HG03442 (cell line): Measurements from ENCODE around the gene RIC8B.
A peak's percentile ranks its signal among the peaks of the same experiment; 100 is the strongest.
"Not testable (repeated sequence)": the region's sequence is repeated elsewhere in the genome, so short reads cannot be mapped to it uniquely, and the experiment has no call there.

Experiments
- ATAC-seq: cut with Tn5 transposase; IDR thresholded peaks from one replicate; pipeline ENCODE4 v1.9.1; 2021; ENCODE audit warnings: mild to moderate bottlenecking, moderate library complexity; ENCODE audit not compliant: unreplicated experiment

RIC8B gene

DNA sequence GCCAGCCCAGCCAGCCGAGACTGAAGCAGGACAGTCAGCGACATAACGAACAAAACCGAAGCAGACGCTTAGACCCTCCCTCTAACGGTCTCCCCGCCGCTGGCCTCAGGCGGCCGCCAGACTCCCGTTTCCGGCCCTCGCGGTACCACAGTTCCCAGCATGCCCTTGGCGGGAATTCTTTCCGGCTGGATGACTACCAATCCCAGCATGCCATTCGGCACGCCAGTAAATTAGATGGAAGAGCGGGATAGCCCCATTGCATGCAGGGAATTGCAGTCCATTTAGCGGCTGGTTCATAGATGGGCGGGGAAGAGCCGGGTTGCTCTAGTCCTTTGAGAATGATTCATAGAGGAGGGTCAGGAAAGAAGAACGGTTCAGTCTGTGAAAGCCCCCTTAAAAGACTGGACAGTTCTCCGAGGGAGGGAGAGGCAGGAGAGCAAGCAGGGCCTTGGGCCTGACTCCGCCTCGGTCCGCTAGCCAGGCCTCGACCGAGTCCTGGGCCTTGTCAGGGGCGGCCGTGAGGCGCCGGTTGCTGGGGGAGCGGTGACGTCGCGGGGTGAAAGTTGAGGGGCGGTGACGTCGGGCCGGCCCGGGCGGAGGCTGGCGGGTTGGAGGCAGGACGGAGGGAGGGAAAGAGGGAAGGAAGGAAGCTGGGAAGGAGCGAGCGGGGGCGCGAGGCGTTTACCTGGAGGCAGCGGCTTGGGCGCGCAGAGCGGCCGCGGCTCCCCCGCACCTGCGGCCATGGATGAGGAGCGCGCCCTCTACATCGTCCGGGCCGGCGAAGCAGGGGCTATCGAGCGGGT is at the start of gene RIC8B:
Gene RIC8B, plus strand, starts transcription at position 678 of the 803 bp plus-strand sequence. Its CDS starts 64 bp downstream, at position 742.
- peak; percentile 89 for ATAC-seq

- ATAC-seq, result no peak
These were observed 49.5 kb upstream of the RIC8B start for GRCh38 chr12:106724934-106725333.

GRCh38 chr12:106726603-106727202 is 47.8 kb upstream of the RIC8B start:
- ATAC-seq, result not testable (repeated sequence)

- no peak for ATAC-seq
These were observed 44.9 kb upstream of the RIC8B start for GRCh38 chr12:106729611-106730010.

DNA sequence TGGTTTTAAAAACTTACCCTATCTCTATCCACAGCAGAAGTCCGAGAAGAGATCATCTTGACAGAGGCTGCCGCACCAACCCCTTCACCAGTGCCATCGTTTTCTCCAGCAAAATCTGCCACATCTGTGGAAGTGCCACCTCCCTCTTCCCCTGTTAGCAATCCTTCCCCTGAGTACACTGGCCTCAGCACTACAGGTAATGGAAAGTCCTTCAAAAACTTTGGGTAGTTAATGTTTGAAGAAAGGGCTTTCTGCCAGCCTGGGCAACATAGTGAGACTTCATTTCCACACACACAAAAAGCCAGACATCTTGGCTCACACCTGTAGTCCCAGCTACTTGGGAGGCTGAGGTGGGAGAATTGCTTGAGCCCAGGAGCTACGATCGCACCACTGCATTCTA is 41.6 kb upstream of the RIC8B start:
- no peak for ATAC-seq

GRCh38 chr12:106733660-106734059 is 40.8 kb upstream of the RIC8B start:
- ATAC-seq, result no peak

DNA sequence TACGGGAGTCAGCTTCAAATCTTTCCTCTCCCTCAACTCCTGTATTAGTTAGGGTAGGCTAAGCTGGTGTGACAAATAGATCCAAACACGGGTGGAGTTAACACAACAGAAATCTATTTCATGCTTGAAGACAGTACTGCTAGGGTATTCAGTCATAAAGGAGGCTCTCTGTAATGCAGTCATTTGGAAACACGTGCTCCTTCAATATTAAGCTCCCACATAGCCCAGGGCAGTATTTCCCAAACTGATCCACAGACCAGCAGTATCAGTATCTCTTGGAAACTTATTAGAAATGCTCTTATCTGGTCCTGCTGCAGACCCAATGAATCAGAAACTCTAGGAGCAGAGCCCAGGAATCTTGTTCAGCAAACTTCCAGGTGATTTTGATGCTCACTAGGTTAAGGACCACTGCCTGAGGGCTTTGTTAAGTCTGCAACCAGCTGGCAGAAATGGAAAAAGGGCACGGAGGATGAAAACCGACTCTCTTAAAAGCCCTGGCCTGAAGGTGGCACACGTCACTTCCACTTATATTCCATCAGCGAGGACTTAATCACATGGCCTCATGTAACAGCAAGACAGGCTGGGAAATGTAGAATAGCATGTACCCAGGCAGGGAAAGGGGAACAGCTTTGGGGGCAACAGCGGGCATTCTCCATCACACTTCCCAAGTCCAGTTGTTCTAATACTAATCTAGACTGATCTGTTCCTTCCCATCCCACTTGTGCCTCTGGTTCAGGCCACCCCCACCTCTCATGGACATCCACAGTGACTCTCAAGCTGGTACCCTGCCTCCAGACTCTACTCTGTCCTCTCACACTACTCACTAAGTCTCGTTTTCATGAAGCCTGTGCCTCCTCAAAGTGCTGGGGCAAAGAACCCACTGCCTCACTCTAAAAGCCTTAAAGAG is 38.2 kb upstream of the RIC8B start:
- no peak for ATAC-seq

GRCh38 chr12:106739318-106739717 is 35.2 kb upstream of the RIC8B start:
- ATAC-seq, result no peak

GRCh38 chr12:106739815-106740530 is 34.5 kb upstream of the RIC8B start:
- ATAC-seq, result no peak

DNA sequence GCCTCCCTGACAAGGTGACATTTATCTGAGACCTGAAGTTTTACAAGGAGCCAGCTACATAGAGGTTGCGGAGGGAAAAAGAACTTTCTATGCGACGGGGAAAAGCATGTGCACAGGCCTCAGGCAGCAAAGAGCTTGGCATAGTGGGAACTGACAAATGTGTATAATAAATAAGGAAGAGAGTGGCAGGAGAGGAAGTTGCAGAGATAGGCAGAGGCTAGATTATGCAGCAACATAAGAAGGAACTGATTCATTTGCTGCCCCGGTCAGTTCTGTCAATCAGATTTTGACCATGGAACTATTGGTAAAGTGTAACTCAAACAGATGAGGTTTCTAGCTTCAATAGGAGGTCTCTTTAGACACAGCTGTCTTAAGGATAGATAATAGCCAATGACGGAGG is 33.7 kb upstream of the RIC8B start:
- no peak for ATAC-seq

GRCh38 chr12:106741247-106741646 is 33.2 kb upstream of the RIC8B start:
- no peak for ATAC-seq

DNA sequence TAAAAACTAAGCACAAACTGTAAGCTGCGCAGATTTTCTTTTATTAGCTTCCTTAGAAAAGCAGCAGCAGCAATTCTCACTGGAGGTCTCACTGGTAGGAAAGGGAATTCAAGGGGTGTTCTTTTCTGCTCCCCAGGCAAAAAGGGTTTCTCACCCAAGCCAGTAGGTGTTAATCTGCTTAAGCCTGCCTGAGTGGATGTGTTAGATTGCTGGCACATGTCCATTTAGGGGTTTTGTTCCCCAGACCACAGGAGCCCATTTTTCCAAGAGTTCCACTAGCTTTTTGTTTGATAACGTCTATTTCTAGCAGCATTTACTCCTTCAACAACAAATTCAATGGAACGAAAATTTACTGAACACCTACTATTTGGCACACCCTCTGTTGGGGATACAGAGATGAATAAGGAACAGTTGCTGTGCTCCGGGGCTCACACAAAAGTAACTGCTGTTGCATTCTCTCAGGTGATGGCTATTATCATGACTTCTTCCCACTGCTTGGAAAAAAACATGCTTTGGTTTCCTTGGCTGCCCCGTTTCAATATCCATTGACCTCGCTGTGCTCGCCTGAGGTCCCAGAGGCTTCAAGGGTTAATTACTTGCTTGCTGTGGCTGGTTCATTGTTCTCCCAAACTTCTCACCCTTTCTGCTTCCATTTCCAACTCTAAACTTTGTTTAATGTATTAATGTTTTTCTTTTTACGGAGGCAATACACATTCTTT is 31.1 kb upstream of the RIC8B start:
- ATAC-seq, result no peak

DNA sequence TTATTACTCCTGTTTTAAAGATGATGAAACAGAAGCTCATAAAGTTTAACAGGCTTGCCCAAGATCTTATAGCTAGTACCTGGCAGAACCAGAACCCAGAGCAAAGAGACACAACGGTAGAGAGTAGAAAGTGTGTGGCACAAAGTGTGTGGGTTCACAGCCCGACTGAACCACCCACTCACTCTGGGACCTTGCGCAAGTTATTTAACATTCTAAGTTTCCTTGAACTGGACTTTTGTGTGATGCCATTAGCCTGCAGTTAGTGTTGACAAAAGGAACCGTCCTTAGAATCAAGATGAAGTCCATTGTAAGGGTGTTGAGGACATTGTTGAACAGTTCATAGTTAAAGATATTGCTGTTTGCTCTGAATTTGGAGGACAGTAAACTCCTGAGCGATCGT is 29.9 kb upstream of the RIC8B start:
- ATAC-seq, result no peak

DNA sequence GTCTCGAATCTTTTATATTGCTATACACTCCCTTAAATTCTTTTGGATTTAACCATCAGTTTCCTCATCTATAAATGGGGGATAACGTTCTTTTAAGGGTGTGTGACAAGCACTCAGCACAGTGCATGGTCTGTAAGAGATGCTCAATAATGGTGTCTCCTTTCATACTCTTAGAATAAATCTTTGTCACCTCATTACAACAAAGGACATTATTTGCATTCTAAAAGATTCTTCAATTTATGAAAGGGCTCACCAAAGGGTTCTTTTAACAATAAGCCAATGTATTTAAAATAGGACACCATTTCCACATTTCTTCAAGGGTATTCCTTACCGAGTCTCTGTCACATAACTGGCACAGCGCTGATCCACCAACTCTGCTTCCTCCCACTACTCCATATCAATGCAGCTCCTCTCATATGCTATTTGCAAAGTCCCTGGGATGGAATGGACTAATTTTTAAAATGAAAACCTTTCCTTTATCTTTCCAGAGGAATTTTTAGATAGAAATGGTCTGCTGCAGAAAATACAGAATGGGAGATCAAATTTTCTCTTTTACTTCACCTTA is 29.2 kb upstream of the RIC8B start:
- no peak for ATAC-seq

GRCh38 chr12:106747973-106748436 is 26.5 kb upstream of the RIC8B start:
- no peak for ATAC-seq

GRCh38 chr12:106750524-106750923 is 24.0 kb upstream of the RIC8B start:
- ATAC-seq, result no peak

DNA sequence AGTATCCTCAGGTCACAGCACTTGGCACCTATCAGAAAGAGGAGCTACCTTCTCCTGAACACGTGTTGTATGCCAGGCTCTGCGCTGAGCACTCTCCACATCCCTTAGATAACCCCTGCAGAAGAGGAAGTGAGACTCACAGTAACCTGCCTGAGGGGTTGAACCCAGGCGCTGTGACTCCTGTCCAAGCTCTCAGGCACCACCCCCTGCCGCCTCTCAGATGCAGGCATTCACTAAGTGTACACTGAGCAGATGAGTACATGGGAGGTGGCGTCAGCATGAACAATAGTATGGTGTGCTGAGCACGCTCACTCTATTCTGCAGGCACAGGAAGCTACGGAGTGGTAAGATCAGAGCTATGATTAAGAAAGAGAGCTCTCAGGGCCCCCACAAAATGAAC is 21.0 kb upstream of the RIC8B start:
- ATAC-seq, result peak; percentile 99

- no peak for ATAC-seq
These were observed 20.2 kb upstream of the RIC8B start for GRCh38 chr12:106754331-106754730.

DNA sequence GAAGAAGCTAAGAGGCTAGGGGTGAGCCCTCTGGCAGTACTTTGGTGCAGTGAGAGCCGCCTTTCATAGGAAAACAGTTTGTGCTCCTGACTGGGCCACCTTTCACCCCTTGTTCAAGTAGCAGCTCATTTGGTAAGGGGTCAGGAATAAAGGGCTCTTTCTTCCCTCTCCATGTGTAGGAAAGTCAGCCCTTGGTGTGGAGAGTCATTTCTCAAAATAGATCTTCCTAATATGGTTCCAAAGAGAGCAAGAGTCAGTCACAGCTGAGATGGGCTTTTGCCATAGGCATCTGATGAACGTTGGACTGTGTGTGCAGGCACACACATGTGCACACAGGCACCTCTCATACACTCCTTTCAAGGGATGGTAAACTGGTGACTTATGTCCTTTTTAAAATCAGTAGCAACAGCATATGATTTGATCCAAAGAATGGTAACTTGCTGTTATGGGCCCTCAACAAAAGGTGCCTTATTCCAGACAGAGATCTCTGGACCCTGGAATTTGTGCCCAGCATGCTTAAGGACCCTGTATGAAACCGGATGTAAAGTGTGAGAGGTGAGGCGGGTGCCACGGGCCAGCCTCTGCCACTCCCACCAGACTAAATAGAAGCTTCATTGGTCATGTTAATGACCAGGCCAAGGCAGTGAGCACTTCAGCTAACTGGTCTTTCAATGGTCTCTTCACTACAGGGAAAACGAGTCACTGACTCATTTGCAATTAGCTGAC is 16.7 kb upstream of the RIC8B start:
- no peak for ATAC-seq
